ENCODE results near the gene INSL6. TPM values are rescaled to one million over a fixed set of nuclear protein-coding genes. Genes with fewer than 3 reads are reported as not detected.
A peak's percentile ranks its signal among the peaks of the same experiment; 100 is the strongest.
"Not testable (repeated sequence)": the region's sequence is repeated elsewhere in the genome, so short reads cannot be mapped to it uniquely, and the experiment has no call there.

Gene INSL6, protein sequence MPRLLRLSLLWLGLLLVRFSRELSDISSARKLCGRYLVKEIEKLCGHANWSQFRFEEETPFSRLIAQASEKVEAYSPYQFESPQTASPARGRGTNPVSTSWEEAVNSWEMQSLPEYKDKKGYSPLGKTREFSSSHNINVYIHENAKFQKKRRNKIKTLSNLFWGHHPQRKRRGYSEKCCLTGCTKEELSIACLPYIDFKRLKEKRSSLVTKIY
- total RNA-seq, result not detected

DNA sequence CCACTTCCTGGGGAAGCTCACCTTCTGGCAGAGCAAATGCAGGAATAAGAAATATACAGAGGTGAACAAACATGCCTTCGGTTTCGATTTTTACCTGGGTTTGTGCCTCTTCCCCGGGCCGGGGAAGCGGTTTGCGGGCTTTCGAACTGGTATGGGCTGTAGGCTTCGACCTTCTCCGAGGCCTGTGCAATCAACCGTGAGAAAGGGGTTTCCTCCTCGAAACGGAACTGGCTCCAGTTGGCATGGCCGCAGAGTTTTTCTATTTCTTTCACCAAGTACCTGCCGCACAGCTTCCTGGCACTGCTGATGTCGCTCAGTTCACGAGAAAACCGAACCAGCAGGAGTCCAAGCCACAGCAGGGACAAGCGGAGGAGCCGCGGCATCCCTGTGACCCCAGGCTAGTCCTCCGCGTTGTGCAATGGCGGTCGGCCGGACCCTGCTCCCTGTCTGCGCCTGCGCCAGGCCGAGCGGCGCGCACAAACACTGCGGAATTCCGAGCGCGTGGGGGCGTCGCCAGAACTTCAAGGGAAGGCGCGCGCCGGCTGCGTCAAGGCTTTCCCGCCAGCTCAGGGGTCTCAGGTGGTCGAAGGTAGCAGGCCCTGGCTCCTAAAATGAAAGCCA lies at the start of gene INSL6:
TSS of gene INSL6 (minus strand) at position 420 of the 621 bp plus-strand sequence. CDS start at position 383, 37 bp downstream.
- no peaks in the 10 kb centered on the region for H3K27me3 Mint-ChIP-seq
- peaks cover 10% of the 10 kb centered on the region for H3K4me1 Mint-ChIP-seq
- no peak within 1 kb of the TSS for H3K4me3 Mint-ChIP-seq
- no peaks in the 10 kb centered on the region for H3K36me3 Mint-ChIP-seq (ENCODE audit: low read depth)
- H3K9me3 Mint-ChIP-seq, result no peaks in the 10 kb centered on the region
- no peak within 1 kb of the TSS for H3K27ac Mint-ChIP-seq
- no peak for ATAC-seq (replicated peaks)

DNA sequence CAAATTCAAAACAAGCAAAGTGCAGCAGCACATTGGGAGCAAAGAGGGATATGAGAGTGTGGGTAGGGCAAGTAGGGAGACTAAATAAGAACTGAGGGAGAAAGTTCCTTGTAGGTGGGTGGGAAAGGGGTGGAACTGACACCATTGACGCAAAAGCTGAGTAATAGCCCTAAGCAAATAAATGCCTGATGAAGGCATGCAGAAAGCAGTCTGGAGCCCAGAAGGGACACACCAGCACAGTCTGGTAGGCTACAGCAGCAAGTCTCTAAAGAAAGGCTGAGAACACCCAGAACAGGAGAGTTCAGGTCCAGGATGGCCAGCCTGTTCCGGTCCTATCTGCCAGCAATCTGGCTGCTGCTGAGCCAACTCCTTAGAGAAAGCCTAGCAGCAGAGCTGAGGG lies 45.8 kb upstream of the INSL6 start, which contains the start of gene INSL4:
TSS of gene INSL4 (plus strand) at position 208 of the 400 bp plus-strand sequence. CDS start at position 313, 105 bp downstream.
- H3K9me3 Mint-ChIP-seq, result no peaks in the 10 kb centered on the region
- H3K27ac Mint-ChIP-seq, result no peak within 1 kb of the TSS
- H3K4me3 Mint-ChIP-seq, result no peak within 1 kb of the TSS
- no peak for ATAC-seq (replicated peaks)
- no peaks in the 10 kb centered on the region for H3K4me1 Mint-ChIP-seq
- H3K27me3 Mint-ChIP-seq, result peaks cover 6% of the 10 kb centered on the region
- no peaks in the 10 kb centered on the region for H3K36me3 Mint-ChIP-seq (ENCODE audit: low read depth)

DNA sequence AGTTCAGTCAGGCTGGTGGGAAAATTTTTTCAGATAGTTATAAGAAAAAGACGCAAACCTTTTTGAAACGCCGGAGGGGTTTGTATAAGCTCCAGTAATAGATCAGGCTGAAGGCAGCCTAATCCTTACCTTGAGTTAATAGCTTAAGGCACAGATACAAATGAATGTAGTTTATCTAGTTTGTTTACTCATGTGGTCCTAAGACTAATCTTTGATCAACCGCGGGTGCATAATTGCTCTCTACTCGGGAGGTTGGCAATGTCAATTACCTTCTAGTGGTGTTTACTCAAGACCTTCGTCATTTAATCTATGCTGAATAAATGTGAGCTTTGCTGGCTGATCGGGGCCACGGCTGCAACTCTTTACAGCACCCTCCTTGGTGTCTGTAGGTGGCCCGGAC lies 45.1 kb upstream of the INSL6 start:
- Mint-ChIP-seq H3K27ac (no peak overlapping the region), H3K27me3 (peaks cover 6% of the 10 kb centered on the region), H3K4me1 (no peaks in the 10 kb centered on the region), H3K36me3 (ENCODE audit: low read depth) (no peaks in the 10 kb centered on the region), H3K9me3 (no peaks in the 10 kb centered on the region), H3K4me3 (no peak overlapping the region)
- no peak for ATAC-seq (replicated peaks)

DNA sequence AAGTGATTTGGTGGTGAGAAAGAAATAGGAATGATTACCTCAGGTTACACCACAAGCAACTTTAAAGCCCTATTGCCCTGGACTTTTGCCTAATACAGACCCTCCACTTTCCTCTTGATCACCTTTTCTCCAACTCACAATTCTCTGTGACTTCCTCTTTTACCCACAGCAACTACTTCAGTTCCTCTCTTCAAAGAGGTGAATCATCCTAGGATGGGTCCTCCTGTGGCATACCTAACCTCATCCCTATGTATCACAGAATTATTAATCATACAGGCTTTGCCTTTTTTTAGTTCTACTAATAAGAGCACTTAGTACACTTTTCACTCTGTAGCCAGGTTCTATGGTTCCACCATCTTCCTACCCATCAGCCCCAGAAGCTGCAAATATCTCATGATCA lies 19.6 kb upstream of the INSL6 start:
- Mint-ChIP-seq H3K36me3 (ENCODE audit: low read depth) (no peaks in the 10 kb centered on the region), H3K4me3 (no peak overlapping the region), H3K4me1 (peaks cover 6% of the 10 kb centered on the region), H3K27ac (no peak overlapping the region), H3K27me3 (peaks cover 11% of the 10 kb centered on the region), H3K9me3 (peaks cover 8% of the 10 kb centered on the region)
- ATAC-seq (replicated peaks), result peak; percentile 78

DNA sequence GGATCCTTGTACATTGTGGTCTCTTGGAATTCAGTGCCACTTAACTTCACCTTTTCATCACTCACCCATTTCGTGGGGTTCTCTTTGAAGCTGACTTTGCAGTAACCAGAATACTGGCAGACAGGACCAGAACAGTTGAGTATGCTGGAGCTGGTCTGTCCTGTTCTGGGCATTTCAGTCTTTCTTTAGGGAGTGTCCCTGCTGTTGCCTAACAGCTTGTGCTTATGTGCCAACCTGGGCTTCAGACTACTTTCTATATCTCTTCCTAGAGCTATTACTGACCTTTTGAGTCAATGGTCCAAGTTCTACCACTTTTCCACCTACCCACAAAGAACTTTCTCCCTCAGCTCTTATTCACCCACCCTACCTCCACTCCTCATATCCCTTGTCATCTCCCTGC lies 10.0 kb upstream of the INSL6 start:
- no peak overlapping the region for H3K27ac Mint-ChIP-seq
- no peaks in the 10 kb centered on the region for H3K4me1 Mint-ChIP-seq
- ATAC-seq (replicated peaks), result no peak
- H3K27me3 Mint-ChIP-seq, result no peaks in the 10 kb centered on the region
- no peak overlapping the region for H3K4me3 Mint-ChIP-seq
- H3K36me3 Mint-ChIP-seq (ENCODE audit: low read depth), result no peaks in the 10 kb centered on the region
- no peaks in the 10 kb centered on the region for H3K9me3 Mint-ChIP-seq

DNA sequence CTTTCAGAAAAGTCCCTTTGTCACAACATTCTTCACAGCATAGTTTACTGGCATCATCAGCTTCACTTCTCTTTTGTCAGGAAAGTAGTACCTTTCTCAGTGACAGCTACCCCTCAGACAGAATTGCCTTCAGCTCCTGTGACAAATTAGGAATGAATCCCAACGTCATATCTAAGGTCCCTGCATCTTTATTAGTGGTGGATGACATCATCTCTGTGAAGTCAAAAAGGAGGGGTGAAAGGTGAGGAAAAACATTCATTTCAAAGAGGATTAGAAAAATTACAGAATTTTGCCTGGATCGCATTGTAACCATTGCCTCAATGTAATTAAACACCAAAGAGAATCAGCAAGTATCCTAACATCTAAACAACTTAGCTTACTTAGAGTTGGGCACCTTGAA lies 7.9 kb upstream of the INSL6 start:
- Mint-ChIP-seq H3K27ac (no peak overlapping the region), H3K4me1 (no peaks in the 10 kb centered on the region), H3K27me3 (no peaks in the 10 kb centered on the region), H3K36me3 (ENCODE audit: low read depth) (no peaks in the 10 kb centered on the region), H3K4me3 (no peak overlapping the region), H3K9me3 (no peaks in the 10 kb centered on the region)
- ATAC-seq (replicated peaks), result no peak

DNA sequence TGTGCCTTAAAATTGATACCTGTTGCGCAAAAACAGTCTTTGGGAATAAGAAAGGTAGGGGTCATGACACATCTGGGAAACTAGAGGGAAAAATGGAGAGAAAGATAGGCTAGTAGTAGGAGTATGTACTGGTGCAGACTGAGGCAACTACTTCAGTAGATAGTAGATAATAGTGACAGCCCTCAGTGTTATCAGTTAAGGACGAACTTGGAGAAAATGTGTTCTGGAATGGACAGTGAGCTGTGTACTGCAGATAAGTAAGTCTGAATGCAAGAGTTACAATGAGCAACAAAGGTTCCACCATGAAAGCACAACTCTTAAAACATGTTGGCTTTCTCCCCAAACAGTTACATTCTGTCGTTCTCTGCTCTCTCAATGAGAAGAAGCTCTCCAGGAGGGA lies 6.5 kb upstream of the INSL6 start:
- Mint-ChIP-seq H3K27ac (no peak overlapping the region), H3K4me1 (peaks cover 2% of the 10 kb centered on the region), H3K27me3 (no peaks in the 10 kb centered on the region), H3K36me3 (ENCODE audit: low read depth) (no peaks in the 10 kb centered on the region), H3K9me3 (no peaks in the 10 kb centered on the region), H3K4me3 (no peak overlapping the region)
- no peak for ATAC-seq (replicated peaks)

DNA sequence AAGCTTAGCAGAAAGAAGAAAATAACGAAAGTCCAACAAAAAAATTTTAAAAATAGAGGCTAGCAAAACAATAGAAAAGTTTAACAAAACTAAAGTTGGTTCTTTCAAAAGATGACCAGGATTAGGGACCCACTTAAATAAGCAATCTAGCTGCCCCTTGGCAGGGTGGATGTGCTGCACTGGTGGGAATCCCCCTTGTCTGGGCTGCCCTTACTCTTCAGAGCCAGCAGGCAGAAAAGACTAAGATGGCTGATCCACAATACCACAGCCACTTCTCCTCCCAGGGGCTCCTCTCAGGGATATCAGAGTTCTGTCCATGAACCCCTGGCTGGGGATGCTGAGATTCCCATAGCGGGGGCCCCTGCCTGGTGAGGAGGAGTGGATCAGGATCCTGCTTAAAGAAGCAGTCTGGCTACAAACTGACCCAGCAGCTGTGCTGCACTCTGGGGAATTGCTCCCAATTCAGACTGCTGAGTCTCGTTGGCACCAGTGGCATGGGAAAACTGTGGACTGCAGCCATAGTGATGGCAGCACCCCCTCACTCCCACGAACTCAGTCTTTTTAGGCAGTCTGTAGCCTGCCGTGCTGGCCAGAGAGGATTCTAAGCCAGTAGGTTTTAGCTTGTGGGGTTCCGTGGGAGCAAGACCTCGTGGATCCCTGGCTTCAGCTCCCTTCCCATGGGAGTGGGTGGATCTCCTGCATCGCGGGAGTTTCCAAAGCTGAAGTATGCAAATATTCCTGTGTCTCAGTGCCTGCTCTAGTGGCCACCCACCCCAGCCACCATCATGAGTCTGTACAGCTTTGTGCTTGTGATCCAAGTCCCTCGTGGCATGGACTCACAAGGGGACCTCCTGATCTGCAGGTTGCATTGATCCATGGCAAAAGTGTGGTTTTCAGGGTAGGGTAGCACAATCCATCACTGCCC lies 2.9 kb upstream of the INSL6 start:
- peaks cover 10% of the 10 kb centered on the region for H3K4me1 Mint-ChIP-seq
- no peak overlapping the region for H3K27ac Mint-ChIP-seq
- H3K36me3 Mint-ChIP-seq (ENCODE audit: low read depth), result no peaks in the 10 kb centered on the region
- H3K9me3 Mint-ChIP-seq, result no peaks in the 10 kb centered on the region
- no peak for ATAC-seq (replicated peaks)
- no peak overlapping the region for H3K4me3 Mint-ChIP-seq
- H3K27me3 Mint-ChIP-seq, result no peaks in the 10 kb centered on the region

DNA sequence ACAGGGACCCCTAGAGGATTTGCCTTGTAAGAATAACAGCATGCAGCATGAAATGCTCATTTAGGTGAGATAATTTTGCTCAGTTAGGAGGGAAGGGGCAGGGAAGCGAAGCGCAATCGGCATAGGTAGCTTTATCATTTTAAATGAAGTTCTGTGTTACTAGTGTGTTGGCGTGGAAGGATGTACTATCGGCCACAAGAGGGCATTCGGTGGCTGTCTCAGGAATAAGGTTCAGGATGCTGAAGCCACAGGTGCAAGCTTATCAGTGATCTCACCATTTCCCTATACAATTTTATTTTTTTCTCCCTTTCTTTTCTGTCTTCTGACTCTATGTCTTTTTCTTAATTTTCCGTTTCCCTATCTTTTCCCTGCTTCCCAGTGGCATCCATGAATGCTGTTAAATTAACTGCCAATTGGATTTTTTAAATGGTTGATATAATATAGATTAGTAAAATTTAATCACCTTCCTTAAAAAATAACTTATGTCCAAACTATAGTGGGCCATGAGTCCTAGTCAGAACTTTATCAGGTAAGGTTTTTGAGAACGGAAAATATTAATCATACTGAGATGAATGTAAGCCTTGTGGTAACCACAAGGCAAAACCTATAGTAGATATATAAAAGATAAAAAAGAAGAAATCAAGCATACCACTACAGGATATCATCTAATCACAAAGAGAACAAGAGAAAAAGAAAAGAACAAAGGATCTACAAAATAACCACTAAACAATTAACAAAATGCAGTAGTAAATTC lies 1.2 kb upstream of the INSL6 start:
- Mint-ChIP-seq H3K27me3 (no peaks in the 10 kb centered on the region), H3K36me3 (ENCODE audit: low read depth) (no peaks in the 10 kb centered on the region), H3K27ac (no peak overlapping the region), H3K4me3 (no peak overlapping the region), H3K9me3 (no peaks in the 10 kb centered on the region), H3K4me1 (peaks cover 10% of the 10 kb centered on the region)
- peak; percentile 88 for ATAC-seq (replicated peaks)

DNA sequence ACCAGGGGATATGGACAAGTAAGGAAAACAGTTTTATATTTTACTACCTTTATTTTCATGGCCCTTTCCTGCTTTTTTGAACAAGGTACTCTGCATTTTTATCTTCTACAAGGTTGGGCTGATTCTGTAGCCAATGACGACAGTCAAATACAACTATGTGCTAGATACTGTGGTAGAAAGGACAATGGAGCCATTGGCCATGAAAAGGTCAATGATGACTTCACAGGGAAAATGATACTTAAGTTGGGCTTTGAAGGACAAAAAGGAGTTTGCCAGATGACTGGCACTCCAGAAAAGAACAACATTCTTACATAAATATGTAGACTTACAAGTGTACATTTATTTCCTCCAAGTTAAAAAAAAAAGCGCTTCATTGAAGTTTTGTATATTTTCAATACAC lies 663 bp downstream of the INSL6 start:
- Mint-ChIP-seq H3K4me1 (peaks cover 10% of the 10 kb centered on the region), H3K27ac (no peak overlapping the region), H3K9me3 (no peaks in the 10 kb centered on the region), H3K27me3 (no peaks in the 10 kb centered on the region), H3K4me3 (no peak overlapping the region), H3K36me3 (ENCODE audit: low read depth) (no peaks in the 10 kb centered on the region)
- no peak for ATAC-seq (replicated peaks)

DNA sequence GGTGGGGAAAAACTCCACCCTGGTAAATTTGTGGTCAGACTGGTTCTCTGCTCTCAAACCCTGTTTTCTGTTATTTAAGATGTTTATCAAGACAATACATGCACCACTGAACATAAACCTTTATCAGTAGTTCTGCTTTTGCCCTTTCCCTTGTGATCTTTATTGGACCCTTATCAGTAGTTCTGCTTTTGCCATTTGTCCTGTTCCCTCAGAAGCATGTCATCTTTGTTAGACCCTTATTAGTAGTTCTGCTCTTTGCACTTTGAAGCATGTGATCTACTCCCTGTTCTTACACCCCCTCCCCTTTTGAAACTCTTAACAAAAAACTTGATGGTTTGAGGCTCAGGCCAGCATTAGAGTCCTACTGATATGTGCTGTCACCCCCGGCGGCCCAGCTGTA lies 4.8 kb downstream of the INSL6 start:
- not testable (repeated sequence) for H3K27me3 Mint-ChIP-seq; H3K4me1 Mint-ChIP-seq; H3K36me3 Mint-ChIP-seq (ENCODE audit: low read depth); H3K9me3 Mint-ChIP-seq; H3K27ac Mint-ChIP-seq; ATAC-seq (replicated peaks); H3K4me3 Mint-ChIP-seq

DNA sequence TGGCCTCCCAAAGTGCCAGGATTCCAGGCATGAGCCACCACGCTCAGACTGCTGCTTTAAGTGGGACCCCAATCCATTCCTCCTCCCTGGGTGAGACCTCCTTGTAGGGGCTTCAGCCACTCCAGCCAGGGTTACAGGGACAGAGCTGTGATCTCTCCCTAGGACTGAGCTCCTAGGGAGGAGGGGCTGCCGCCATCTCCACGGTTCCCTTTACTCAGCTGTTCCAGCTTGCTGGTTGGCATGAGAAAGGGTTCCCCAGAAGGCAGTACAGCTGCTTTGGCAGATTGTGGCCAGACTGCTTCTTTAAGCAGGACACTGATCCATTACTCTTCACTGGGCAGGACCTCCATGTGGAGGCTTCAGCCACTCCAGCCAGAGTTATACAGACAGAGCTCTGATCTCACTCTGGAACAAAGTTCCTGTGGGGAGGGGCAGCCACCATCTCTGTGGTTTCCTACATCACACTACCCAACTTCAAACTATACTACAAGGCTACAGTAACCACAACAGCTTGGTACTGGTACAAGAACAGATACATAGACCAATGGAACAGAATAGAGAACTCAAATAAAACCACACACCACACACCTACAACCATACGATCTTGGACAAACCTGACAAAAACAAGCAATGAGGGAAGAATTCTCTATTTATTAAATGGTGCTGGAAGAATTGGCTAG lies 7.2 kb downstream of the INSL6 start:
- Mint-ChIP-seq H3K27me3 (no peaks in the 10 kb centered on the region), H3K36me3 (ENCODE audit: low read depth) (no peaks in the 10 kb centered on the region), H3K9me3 (peaks cover 4% of the 10 kb centered on the region), H3K4me1 (peaks cover 6% of the 10 kb centered on the region), H3K27ac (no peak overlapping the region), H3K4me3 (no peak overlapping the region)
- ATAC-seq (replicated peaks), result peak; percentile 40

DNA sequence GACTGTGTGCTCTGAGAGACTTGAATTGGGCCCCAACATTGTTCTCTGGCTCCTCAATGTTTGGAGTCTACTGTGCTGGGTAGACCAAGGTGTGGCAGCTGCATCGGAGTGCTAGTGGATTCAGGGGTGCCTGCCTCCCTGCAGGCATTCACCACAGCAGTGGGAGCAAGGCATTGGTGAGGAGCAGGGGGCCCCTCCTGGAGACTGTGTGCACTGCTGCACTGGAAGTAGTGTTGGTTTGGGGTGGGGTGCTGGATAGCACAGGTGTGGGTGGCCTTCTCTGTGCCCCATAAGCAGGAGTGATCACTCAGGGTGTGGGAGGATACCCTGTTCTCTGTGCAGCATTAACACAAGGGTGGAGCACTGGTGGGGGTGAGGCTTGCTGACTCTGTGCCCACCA lies 39.2 kb downstream of the INSL6 start:
- Mint-ChIP-seq H3K36me3 (ENCODE audit: low read depth) (peaks cover 67% of the 10 kb centered on the region), H3K9me3 (peaks cover 19% of the 10 kb centered on the region), H3K4me3 (no peak overlapping the region), H3K27ac (no peak overlapping the region), H3K27me3 (no peaks in the 10 kb centered on the region), H3K4me1 (no peaks in the 10 kb centered on the region)
- ATAC-seq (replicated peaks), result no peak

DNA sequence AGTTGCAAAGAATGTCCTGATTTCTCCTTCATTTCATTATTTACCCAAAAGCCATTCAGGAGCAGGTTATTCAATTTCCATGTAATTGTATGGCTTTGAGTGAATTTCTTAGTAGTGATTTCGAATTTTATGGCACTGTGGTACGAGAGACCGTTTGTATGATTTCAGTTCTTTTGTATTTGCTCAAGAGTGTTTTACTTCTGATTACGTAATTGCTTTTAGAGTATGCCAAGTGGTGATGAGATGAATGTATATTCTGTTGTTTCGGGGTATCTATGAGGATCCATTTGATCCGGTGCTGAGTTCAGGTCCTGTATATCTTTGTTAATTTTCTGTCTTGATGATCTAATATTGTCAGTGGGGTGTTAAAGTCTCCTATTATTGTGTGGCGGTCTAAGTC lies 41.2 kb downstream of the INSL6 start:
- H3K36me3 Mint-ChIP-seq (ENCODE audit: low read depth), result peaks cover 63% of the 10 kb centered on the region
- no peaks in the 10 kb centered on the region for H3K4me1 Mint-ChIP-seq
- H3K4me3 Mint-ChIP-seq, result no peak overlapping the region
- H3K9me3 Mint-ChIP-seq, result peaks cover 19% of the 10 kb centered on the region
- H3K27ac Mint-ChIP-seq, result no peak overlapping the region
- H3K27me3 Mint-ChIP-seq, result no peaks in the 10 kb centered on the region
- no peak for ATAC-seq (replicated peaks)
